MV-4-11 (cell line): ENCODE measurements around the gene FCRLA.

Experiments
- DNase-seq: peaks from one replicate; lab custom pipeline; 2025; lab: John Stamatoyannopoulos, UW

The FCRLA gene

GRCh38 chr1:161731981-161732718 is 25.1 kb downstream of the FCRLA start:
- no peak for DNase-seq

GRCh38 chr1:161733526-161733925 is 26.5 kb downstream of the FCRLA start:
- peak; percentile 82 for DNase-seq

- DNase-seq, result no peak
Observed at GRCh38 chr1:161735837-161736236, 28.8 kb downstream of the FCRLA start.

GRCh38 chr1:161736335-161736969 is 29.4 kb downstream of the FCRLA start:
- peak; percentile 12 for DNase-seq

- DNase-seq, result no peak
Observed at GRCh38 chr1:161737625-161738024, 30.6 kb downstream of the FCRLA start.

- peak; percentile 97 for DNase-seq
Observed at GRCh38 chr1:161738627-161739287, 31.7 kb downstream of the FCRLA start.

GRCh38 chr1:161739865-161740566 is 33.0 kb downstream of the FCRLA start:
- DNase-seq, result peak; percentile 90

- DNase-seq, result peak; percentile 47
Observed at GRCh38 chr1:161740921-161741320, 33.9 kb downstream of the FCRLA start.

GRCh38 chr1:161743231-161743630 is 36.2 kb downstream of the FCRLA start:
- DNase-seq, result no peak

GRCh38 chr1:161747801-161748200 is 40.8 kb downstream of the FCRLA start:
- peak; percentile 52 for DNase-seq

- DNase-seq, result peak; percentile 92
Observed at GRCh38 chr1:161749509-161750407, 42.7 kb downstream of the FCRLA start, which contains the start of gene DUSP12. DUSP12 (plus strand) TSS chr1:161749786; CDS start chr1:161749802, 16 bp downstream.

- no peak for DNase-seq
Observed at GRCh38 chr1:161763522-161764098, 56.6 kb downstream of the FCRLA start.
